HG03558 (cell line): ENCODE results near the gene RAB5B.
A peak's percentile ranks its signal among the peaks of the same experiment; 100 is the strongest.

Source experiments
- ATAC-seq: cut with Tn5 transposase; IDR thresholded peaks from one replicate; pipeline ENCODE4 v1.9.1; 2021; ENCODE audit warnings: moderate number of reproducible peaks; ENCODE audit not compliant: unreplicated experiment; ENCODE audit errors: extremely low read depth

RAB5B gene, protein sequence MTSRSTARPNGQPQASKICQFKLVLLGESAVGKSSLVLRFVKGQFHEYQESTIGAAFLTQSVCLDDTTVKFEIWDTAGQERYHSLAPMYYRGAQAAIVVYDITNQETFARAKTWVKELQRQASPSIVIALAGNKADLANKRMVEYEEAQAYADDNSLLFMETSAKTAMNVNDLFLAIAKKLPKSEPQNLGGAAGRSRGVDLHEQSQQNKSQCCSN

DNA sequence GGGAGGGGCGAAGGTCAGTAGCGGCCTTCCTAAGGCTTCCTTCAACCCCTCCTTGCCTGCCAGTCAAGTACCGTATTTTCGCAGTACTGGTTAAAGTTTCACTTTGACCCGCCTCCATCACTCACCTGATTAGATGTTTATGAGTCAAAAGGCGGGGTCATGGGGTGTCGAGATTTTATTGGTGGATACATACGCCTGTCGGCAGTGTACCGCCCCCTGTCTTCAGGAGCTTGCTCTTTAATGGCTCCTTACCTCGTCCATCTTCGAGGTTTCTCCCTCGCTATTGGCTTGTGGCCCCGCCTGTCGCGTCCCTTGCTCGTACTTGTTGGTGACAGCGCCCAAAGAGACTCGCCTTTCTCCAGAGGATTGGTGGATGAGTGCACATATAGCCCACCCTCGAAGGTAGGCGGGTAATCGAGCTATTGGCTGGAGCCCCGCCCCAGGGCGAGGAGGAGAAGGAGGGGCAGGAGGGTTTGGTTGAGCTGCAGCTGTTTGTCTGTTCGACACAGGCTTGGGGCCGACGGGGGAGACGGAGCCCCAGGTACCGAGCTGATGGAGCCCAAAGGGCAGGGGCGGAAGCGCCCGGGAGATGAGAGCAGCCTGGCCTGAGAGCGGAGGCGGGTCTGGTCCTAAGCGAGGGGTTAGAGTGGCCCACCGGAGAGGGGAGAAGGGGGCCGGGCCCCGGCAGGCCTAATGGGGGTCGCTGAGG lies at the start of gene RAB5B:
RAB5B (plus strand) TSS at position 480 of the 709 bp plus-strand sequence. CDS start 12,883 bp downstream, outside the sequence.
- peak; percentile 79 for ATAC-seq

DNA sequence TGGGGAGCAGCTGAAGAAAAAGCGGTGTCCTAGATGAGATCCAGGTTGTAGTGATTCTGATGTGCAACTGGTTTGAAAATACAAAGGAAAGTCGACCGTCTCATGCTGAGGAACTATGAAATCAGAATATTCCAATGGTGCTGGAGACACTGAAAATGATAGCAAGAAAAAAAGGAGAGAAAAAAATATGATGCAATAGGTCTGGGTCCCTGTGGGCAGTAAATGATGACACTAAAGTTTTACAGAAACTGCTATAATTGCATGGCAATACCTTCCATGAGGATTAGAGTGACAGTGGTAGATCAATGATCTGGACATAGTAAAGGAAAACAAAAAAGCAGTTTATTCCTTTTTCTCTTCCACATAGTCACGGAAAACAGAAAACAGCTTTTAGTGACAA lies 48.5 kb upstream of the RAB5B start:
- ATAC-seq: no peak

DNA sequence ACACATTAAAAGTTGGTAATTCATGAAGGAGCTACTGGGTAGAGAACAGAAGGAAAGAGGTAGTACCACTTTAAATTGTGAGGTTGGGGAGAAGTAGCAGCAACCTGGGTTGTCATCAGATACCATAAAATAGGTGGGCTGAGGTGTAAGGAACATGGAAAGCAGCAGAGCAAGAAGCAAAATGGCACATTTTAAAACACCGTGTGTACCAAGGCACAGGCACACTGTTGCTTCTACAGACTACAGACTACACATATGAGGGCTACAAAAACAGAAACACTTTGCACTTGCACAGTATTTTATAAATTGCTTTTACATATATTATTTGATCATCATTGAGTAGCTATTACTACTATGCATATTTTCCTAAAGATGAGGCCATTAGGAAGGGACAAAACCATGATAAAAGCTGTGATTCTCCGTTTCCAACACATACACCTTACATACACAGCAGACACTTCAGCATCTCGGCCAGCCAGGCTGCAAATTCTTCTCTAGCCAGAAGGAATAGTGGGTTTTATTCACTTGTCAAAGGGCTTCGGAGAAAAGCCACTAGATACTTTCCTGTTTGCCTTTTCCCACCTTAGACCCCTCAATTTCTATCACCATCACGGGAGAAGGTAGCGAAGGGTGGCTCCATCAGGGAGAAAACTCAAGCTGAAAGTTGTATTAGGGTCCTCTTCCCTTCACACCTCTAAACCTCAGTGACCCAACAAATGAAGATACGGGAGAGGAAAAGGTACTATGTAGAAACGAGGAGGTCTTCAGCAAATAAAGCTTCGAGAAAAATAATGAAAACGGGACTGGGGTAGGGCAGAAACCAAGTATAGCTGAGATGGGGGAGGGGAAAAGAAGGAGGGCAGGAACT lies 47.8 kb upstream of the RAB5B start:
- ATAC-seq: no peak

DNA sequence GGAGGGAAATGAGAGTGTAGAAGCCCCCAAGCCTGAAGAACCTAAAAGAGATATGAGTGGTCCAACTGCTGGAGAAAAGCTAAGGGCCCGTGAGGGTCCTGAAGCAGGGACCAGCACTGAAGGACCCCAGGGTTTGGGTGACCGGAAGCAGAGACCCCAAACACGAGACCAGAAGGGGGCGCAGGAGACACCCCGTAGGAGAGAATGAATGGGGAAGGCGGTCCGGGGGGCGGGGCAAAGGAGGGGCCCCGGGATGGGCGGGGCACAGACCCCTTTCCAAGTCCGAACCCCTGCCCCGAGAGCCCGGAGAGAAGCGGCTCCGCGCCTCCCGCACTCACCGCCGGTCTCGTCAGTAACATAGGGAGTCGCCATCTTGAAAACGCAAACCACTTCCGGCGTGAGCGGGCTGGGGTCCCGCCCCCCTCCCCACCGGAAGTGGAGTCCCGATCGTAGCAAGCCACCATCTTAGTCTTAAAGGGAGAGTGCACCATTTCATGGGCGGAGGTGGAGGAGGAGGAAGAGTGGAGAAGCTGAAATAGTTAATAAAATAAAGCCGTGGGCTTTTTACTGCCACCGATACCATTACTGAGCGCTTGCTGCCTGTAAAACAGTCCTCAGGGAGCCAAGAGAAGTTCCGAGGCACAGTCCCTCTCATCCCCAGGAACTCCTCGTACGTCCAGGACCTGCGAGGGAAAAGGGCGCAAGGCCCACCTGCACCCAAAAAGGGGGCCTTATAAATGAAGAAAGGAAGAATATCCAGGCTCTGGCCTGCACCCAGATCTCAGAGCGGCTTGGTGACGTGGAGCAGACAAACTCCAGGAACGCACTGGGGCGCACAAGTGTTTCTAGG lies 46.9 kb upstream of the RAB5B start:
- peak; percentile 23 for ATAC-seq

DNA sequence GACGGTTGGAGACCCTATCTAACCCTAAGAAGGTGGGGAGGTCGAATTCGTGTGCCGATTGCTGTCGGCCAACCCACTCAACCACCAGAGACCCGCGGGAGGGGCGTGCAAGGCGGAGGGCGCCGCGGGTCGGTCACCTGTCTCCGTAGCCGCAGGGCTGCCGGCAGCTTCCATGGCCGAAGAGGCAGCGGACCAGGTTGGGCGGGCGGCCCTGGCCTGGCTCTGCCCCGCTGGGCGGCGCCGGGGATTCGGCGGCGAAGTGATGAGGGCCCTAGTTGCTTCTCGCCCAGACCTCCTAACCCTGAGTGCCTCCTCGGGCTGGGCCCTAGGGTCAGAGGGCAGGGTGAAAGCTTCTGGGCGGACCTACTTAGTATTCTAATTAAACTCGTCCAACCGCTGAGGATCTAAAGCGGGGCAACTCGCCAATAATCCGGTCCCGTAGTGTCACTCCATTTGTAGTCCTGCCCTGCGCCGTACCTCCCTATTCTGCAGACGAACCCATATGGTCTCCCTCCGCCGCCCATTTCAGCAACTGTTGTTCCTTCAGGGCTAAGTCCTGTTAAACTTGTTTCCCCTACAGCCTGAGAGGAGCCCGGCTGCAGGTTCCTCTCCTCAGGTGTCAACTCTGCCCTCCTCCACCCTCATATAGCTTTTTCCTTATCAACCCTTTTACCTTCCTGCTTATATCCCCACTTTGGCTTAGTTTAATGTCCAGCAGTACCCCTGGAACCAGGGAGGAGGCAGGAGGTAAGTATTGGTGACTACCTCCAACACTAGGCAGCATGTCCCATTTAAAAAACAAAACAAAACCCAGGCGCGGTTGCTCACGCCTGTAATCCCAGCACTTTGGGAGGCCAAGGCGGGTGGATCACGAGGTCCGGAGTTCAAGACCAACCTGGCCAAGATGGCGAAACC lies 46.0 kb upstream of the RAB5B start, which contains the start of gene PYM1:
PYM1 (minus strand) TSS at position 307 of the 915 bp plus-strand sequence; CDS start at position 174, 133 bp downstream.
- ATAC-seq: peak; percentile 31

DNA sequence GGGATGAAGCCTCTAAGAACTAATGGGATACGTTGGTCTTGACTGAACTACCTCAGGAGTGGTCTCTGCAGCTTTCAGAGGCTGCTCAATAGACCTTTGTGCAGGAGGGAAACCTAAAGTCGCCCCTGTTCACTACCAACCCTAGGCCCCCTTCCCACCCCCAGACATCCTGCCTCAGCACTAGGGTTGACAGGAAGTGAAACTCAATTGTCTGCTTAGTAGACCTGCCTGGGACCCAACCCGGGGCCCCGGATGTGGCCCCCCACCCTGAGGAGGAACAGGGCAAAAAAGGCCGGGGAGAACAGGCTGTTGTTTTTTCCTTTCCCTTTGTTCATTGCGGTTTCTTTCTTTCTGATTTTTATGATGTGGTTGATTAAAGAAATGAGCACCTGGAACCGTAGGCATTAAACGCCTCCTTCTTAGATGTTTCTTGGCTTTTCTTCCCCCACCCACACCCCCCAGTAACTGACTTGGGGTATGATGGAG lies 44.5 kb upstream of the RAB5B start:
- ATAC-seq: peak; percentile 27

DNA sequence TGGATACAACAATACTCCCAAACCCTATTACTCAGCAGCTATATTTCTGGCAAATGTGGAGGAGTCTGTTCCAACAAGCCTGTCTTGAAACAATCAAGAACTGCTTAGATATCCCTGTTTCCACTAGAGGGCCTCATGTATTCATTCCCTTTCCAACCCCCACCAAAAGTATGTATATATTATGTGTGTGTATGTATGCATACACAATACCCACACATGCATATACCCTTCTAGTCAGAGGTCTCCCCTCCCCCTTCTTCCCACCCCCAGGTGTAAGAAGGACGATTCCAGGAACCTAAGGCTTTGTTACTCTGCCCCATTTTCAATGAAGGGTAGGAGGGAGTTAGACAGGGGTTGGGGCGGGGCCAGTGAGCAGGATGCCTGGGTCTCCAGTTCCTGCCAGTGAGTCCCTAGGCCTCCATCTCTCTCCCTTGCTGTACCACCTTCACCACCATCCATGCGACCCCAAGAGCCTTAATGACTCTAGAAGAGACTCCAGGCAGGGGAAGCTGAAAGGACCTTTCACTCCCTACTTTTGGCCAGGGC lies 43.0 kb upstream of the RAB5B start, which contains the start of gene DGKA:
DGKA (plus strand) TSS at position 392 of the 546 bp plus-strand sequence. CDS start 5,342 bp downstream, outside the sequence.
- ATAC-seq: no peak

DNA sequence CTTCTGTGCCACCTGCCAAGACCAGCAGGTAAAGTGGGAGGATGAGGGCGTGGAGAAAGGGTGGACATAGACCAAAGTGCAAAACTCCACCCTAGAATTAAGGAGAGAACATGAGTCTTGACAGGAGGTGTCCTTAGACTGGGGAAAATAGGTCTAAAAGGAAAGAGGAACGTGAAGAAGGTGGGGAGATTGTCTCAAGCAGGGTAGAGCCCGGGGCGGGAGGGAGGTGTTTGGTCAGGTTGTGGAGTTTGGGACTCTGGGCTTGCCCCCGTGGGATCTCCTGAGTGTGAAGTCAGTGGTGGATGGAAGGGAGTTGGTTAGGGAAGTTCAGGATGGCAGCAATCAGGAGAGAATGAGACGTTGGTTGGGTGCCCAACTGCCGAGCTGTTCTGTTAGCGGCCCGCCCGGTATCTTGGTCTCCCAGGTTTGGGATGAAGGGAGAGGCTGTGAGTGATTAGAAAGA lies 42.5 kb upstream of the RAB5B start:
- ATAC-seq: no peak

DNA sequence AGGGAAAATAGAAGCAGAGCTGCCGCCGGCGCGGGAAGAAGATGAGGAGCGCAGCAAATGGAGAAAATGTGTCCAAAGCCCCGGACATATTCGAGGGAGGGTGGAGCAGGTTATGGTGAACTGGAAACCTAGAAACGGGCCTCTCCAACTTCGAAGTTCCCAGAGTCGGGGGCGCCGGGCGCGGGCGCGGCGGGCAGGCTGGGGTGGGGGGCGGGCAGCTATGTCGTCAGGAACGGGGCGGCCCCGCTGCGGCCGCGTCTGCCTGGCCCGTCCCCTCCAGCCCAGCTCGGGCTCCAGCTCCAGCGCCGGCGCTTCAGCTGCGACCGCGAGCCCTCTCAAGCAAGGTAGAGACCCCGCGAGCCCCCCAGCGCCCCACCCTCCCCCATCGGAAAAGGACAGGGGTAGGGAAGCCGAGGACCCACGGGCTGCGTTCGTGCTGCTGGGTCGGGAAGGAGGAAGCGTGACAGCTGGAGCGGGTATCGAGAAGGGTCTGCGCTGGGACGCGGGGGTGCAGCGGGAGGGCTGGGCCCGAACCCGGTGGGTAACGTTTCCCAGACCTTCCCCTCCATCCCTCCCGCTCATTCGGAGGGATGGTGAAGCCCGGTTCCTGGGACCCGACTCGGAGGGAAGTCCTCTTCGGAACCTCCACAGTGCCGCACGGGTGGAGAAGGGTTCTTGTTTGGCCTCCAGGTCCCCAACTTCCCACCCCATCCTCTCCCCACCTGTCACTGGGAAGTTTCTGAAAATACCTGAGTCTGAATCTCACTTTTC lies 41.9 kb upstream of the RAB5B start:
- no peak for ATAC-seq

DNA sequence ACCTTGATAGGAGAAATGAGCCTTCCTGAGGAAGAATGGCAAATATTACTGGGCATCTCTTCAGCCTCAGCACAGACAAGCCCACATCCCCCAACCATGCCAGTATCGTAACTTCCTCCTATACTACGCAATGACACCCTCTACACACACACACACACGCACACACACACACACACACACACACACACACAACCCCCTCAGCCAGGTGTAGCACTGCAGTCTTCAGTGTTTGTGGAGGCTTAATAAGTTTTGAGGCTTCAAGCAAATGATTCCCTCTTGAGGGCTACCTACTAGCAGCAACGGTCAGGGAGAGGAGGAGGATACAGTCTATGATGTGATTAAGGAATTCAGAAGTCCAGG lies 41.3 kb upstream of the RAB5B start:
- ATAC-seq: no peak

DNA sequence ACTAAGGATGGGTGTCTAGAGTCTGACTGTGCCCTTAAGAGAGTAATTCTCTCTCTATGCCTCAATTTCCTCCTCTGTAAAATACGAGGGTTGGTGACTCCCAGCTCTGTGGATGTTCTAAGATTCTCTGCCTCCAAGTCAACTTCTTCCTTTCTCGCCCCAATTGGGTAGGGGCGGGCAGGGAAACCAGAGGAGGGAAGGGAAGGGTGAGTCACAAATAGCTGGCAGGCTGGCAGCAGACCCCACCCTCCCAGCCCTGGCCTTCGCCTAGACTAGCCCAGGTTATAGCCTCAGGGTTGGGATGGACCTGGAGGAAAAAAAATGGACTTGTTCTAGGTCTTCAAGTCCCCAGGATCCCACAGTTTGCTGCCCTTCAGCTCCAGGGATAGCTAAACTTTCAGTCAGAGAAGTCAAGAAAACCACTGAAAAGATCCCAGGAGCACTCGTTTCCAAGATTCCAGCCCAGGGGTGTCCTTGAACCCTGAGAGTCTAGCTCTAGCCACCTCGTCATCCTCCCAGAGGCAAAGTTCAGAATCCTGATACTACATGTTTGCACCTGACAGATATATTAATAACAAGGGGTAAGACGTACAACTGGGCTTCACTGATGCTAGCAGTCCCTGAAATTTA lies 40.6 kb upstream of the RAB5B start:
- ATAC-seq: no peak

DNA sequence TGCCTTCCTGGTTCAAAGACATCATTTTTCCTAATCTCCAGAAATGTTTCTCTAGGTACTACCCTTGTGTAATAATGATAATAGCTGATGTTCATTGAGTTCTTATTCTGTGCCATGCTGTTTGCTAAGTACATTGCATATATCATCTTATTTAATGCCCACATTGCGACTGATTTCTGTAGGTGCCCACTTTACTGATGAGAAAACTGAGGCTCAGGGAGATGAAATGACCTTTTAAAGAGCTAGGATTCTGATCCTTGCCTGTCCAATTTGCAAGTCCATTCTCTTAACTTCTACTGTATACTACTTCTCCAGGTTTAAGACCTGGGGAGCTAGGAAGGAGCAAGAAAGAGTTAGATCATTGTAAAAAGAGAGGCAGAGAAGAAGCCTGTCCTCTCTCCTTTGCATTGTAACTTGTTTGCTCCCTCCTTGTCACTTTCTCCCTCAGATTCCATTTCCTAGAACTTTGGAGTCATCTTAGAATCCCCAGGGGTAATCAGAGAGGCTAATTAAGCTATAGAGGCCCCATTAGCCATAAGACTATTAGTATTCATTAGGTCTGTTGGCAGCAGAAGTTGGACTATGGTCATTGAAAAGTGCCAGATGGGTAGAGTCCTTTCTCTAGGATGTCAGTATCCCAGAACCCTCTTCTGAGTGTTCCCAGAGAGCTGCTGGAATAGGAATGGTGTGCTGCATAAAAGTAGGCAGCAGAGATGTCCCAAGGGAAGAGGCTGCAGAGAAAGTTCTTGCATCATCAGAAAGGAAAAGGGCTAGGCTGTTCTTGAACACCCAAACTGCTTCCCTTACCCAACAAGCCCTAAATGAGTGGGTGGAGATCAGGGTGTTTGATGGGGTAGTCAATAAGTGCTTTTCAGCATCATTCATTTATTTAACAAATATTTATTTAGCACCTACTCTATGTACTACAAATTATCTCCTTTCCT lies 39.8 kb upstream of the RAB5B start:
- no peak for ATAC-seq

DNA sequence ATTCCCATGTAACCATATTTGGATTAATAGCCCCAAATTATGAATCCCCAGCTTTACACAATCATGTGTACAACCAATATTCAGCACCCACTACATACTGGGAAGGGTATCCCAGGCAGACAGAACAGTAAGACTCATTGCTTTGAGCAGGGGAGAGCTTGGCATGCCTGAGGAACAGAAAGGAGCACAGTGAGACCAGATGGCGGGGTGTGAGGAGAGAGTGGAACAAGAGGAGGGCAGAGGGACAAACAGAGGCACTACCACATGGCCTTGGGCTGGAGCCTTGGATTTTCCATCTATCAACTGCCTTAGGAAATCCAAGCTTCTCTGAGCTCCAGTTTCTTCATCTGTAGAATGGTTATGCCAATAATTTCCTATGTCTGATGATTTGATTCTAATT lies 39.1 kb upstream of the RAB5B start:
- no peak for ATAC-seq

DNA sequence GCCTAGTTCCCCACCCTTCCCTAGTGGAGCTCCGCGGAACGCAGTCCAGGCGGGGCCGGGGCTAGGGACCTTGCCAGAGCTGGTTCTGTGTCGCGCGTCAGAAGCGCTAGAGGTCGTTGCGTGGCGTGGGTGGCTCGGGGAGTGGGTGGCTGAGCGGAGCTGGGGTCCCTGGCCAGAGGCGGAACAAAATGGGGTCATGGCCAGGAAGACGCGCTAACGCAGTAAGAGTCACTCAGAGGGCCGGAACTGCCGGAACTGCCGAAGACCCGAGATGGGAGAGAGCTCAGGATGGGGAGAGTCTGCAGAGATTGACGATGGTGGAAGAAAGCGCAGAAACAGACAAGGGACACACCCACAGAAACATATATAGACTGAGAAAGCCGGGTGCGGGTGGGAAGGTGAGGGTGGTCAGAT lies 38.1 kb upstream of the RAB5B start:
- ATAC-seq: no peak

DNA sequence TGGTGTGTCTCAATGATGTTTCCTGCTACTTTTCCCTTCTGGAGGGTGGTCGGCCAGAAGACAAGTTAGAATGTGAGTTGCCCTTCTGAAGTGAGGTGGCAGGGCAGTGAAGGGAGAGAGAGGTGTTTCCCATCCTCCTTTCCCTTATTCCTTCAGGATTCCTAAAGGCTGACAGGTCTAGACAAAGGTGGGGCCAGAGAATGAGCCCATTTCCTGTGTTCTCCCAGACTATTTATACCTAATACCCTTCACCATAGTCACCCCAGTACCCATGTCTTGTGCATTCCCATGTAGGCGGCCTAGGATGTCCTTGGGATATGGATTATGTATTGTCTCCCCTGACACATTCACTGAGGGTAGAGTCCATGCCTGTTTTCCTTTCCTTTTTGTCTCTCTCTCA lies 35.9 kb upstream of the RAB5B start:
- no peak for ATAC-seq

DNA sequence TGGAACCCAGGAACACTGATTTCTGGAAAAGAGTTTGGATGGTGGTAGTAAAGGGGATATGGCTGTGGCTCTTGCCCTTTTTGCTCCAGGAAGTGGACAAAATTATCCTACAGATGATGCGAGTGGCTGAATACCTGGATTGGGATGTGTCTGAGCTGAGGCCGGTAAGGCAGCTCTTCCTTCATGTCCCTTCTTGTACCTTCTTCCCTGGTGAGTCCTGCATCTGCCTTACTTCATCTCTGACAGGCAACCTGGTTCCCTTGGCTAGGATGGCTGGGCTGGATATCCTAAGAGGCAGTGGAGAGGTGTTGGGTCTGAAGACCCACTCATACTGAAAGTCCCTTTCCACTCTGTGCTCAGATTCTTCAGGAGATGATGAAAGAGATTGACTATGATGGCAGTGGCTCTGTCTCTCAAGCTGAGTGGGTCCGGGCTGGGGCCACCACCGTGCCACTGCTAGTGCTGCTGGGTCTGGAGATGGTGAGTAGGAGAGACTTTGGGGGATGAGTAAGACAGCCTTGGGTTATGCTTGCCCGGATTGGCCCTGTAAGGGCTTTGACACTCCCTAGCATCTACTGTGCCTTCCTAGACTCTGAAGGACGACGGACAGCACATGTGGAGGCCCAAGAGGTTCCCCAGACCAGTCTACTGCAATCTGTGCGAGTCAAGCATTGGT lies 34.9 kb upstream of the RAB5B start:
- no peak for ATAC-seq
